ENCODE results near the gene SLX4IP.

Gene SLX4IP

GRCh38 chr20:10498200-10498599 lies 63.1 kb downstream of the SLX4IP start:
- no peak for DNase-seq

GRCh38 chr20:10501402-10501801 lies 66.3 kb downstream of the SLX4IP start:
- DNase-seq = peak; percentile 19 to 26

DNA sequence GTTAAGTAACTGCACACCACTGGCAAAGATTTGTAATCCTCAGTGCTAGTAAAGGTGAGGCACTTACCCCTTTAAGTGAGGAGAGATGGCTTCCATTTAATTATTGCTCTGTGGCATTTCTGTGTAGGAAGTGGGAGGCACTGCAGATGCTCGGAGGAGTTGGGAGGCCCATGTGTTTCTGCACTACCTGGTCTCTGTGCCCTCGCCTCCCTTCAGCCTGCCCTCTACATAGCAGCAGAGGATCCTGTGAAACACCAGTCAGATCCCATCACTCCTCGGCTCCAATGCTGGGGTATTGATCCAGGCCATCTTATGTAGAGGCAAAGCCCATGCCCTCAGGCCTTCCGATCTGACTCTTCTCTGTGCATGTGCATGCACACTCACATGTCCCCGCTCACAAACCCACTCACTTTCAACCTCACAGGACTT lies 67.0 kb downstream of the SLX4IP start:
- peak in 1 of 2 donors; percentile 20 for DNase-seq

DNA sequence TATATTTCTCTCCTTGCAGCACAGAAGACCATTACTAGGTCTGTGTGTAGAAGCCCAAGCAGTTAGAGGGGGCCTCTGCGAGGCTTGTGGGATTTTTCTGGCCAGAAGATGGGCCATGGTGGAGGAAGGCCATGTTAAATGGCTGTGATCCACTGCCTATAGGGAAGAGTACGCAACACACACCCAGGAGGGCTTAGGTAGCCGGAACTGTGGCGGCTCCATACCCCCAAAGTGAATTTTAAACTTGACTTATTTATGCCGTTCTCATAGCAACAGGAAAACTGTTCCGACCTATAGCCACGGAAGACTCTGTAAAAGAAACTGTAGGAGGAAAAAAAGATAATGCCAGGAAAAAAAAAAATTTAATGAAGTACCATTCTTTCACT lies 69.5 kb downstream of the SLX4IP start:
- no peak for DNase-seq

DNA sequence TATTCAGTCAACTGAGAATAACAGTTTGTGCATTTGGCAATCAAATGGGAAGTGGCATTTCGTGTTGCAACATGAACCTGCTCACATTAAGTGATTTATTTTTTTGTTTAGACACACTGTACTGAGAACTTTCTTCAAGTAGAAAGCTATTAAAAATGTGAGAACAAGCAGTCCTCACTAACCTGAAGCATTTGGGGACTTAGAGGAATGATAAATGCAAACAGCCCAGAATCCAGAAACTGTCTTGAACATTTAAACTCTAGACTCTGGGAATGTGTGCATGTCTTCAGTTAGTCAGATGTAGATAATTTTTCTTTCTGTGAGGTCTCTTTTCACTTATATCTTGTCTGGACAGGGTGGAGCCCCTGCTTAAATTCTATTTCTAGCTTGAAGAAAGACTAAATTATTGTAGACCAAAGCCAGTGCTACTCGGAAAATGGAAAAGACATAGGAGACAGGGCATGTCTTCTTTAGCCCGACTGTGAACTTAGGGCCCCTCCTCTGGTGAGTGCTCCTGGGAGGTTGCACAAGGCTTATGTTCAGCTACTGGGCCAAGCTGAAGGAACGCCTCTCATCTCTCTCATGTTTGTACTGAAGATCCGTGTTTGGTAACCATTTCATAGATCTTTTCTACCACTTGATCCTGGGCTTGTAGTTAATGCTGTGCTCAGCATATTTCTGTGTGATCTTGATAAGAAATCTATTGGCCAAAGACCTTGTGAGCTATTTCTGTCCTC lies 70.1 kb downstream of the SLX4IP start:
- DNase-seq = peak in 1 of 2 donors; percentile 10

GRCh38 chr20:10505827-10506226 lies 70.7 kb downstream of the SLX4IP start:
- no peak for DNase-seq

GRCh38 chr20:10507052-10507451 lies 71.9 kb downstream of the SLX4IP start:
- no peak for DNase-seq

DNA sequence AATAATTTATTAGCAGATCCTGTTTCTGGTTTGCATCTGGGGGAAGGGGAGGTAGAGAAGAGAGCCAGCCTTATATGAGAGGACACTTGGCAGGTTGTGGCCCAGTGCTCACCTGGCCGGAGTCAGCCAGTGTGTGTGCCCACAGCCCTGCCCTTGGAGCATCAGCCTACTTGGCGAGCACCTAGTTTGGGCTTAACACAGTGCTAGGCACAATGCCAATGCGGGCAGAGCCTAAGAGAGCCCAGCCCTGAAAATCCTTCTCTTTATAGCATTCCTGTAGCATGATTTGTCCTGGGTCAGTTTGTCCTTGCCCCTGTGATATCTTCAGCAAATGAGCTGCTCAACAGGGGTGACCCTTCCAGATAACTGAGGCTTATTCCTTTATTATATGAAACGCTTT lies 73.0 kb downstream of the SLX4IP start:
- DNase-seq = no peak

GRCh38 chr20:10508468-10509251 lies 73.6 kb downstream of the SLX4IP start:
- DNase-seq = no peak

DNA sequence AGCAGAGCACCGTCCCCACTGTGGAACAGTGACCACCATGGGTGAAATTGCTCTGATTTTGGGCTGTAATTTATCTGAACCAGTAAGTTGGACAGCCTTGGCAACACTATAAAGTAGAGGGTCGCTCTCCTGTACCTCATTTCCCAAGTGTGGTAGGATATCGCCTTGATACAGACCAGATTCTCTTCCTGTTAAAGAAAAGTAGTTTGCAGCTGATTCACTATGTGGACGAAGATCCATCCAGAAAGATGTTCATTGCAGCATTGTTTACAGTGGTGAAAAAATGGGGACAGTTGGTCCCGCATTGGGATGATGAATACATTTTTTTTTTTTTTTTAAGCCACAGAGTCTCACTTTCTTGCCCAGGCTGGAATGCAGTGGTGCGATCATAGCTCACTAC lies 74.3 kb downstream of the SLX4IP start:
- no peak for DNase-seq

- no peak for DNase-seq
These were observed 75.1 kb downstream of the SLX4IP start for GRCh38 chr20:10510216-10510615.

DNA sequence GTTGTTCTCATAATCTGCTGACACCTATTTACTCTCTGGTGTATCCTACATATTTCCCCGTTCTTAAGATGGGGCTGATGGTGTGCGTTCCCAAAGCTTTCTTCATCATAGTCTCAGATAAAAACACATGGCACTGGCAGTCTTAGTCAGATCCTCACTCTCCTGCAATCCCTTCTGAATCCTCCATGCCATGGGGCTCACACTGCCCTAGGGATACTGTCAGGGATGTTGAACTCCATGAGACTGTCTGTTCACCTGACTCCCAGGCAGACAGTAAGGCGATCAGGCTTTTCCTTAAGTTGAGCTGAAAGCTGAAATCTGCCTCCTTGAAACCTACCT lies 76.0 kb downstream of the SLX4IP start:
- no peak for DNase-seq

- peak; percentile 57 to 81 for DNase-seq
These were observed 76.6 kb downstream of the SLX4IP start for GRCh38 chr20:10511509-10512251.

- DNase-seq = no peak
These were observed 78.0 kb downstream of the SLX4IP start for GRCh38 chr20:10513061-10513460.

GRCh38 chr20:10513931-10514575 lies 78.9 kb downstream of the SLX4IP start:
- DNase-seq = no peak

DNA sequence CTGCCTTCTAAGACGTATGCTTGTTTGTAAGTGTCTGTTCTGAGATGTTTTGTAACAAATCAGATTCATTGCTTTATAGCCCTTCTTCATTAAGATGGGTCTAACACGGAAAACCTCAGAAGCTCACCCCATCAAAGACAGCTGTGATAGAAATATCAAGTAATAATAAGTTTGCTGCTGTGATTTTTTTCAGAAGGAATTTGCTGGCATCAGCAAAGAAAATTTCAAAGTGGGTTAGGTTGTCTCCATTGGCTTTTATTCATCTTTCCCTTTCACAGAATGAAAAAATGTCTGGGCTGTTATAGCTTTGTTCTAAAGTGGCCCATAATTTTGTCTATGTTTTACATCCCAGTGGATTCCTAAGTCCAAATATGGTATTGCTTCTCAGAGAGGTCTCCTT lies 81.4 kb downstream of the SLX4IP start:
- DNase-seq = no peak

DNA sequence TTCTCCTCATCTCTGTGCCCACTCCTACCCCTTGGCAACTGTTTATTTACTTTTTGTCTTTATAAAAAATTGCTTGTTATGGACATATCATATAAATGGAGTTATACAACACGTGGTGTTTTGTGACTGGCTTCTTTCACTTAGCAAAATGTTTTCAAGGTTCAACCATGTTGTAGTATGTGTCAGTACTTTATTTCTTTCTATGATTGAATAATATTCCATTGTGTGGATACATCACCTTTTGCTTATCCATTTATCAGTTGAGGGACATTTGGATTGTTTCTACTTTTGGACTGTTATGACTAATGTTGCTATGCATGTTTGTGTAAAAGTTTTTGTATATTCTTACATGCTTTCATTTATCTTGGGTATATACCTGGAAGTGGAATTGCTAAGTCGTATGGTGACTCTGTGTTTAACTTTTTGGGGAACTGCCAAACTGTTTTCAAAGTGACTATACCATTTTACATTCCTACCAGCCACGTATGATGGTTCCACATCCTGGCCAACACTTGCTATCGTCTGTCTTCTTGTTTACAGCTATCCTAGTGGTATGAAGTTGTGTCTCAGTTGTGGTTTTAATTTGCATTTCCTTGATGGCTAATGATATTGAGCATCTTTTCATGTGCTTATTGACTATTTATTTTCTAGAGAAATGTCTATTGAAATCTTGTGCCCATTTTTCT lies 84.4 kb downstream of the SLX4IP start:
- DNase-seq = no peak

- DNase-seq = no peak
These were observed 85.4 kb downstream of the SLX4IP start for GRCh38 chr20:10520528-10520927.

DNA sequence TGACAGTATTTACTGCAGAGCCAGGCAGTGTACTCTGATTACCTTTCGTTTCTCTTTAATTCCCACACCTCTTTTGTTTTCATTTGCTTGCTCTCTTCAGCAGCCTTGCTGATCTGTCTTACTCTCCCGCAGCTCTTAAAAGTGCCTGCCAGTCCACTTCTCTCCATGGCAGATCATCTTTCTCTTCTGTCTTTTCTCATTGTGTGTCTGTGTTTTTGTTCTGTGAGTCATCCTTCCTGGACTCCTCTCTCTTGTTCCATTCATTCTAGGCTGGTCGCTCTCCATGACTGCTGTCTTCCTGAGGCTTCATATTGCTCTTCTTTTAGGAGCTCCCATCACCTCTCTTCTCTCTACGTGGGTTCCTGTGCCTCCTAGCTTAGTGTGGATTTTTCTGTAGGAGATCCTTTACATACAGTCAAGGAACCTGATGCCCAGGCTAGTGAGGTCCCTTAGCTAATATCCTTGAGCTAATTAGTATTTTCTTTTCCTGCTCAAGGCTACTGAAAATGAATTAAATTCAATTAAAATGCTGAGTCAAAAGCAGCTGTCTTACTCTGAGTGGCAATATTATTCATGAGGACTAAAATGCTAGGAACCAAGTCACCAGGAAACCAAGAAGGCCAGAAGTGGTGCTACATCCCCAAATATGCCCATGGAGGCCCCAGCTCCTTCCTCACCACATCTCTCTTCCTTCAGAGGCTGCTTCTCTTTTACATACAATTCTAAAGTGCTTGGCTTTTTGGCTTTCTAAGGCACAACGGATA lies 86.1 kb downstream of the SLX4IP start:
- no peak for DNase-seq

DNA sequence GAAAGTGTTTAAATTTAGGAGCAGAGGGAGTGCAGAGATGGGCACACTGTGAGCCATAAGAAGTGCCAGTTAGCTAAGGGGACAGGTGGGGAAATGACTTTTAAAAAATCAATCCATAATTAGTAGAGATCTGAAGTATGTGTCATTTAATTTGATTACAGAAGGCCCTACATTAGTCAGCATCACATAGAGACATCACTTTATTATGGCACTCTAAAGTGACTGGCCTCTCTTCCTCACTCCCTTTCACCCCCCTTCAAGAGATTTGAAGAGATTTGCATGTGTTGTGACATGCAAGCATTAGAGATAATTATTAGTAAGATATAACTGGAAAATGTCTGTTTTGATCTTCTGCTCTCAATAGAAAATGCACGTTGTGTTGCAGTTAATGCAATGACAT lies 86.7 kb downstream of the SLX4IP start:
- no peak for DNase-seq

DNA sequence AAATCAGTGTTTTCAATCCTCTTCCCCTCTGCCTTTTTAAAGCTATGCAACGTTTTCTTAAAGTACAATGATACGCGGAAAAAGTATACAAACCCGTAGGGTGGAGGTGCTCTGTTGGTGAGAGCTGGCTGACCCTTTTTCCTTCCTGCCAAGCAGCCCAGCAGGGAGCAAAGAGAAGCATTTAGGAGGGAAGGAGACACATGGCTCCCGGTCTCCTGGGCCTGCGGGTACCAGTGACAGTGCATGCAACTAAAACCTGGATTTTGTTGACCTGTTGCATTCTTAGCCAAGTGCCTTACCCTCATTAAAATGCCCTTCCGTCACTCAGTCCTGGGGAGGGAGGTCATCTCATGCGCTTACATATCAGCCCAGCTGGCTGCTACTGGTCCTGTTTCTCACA lies 87.2 kb downstream of the SLX4IP start:
- DNase-seq = no peak

DNA sequence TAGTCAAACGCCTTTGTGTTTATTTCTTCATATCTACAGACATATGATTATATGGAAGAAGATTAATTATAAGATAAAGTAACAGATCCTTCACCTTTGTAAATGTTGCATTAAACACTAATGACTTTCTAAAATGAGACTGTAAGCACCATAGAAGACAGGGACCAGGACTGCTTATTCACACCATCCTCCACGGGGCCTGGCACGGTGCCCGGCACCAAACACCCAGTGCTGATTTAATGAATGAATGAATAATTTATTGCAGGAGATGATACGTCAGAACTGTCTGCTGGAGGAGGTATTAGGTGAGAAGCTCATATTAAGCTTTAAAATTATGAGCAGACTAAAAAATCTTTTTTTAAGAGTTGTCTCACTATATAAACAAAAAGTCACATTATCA lies 88.3 kb downstream of the SLX4IP start:
- no peak for DNase-seq

All from CD4-positive, alpha-beta T cell treated with Interleukin-1 beta for 1 hour (primary cell).